C4-2B (cell line): ENCODE measurements around the gene OR51F1.

Experiments used
- CTCF ChIP-seq: fragments of 450-650 bp; conservative IDR thresholded peaks from 2 replicates; pipeline ENCODE4 v1.5.1; 2017; ENCODE audit warnings: mild to moderate bottlenecking
- ZFX ChIP-seq: fragments of 450-650 bp; IDR thresholded peaks from 2 replicates; pipeline ENCODE4 v1.6.1; 2017

- TF ChIP-seq CTCF (no peak), ZFX (no peak)
Observed at GRCh38 chr11:4751201-4751600, 18.5 kb downstream of the OR51F1 start.
